Small intestine (tissue), 7 donors: ENCODE measurements around the gene TRIM7. TPM values are rescaled to one million over a fixed set of nuclear protein-coding genes. Genes with fewer than 3 reads are reported as not detected.
A peak's percentile ranks its signal among the peaks of the same experiment; 100 is the strongest.

ENCODE experiments used
- DNase-seq, 2 donors: peaks; one replicate each; pipeline versions ENCODE4 v3.0.0 to v3.0.0-alpha.2; 2013
- FAIRE-seq: peaks from 2 replicates; lab custom pipeline; 2012; peaks lifted over from hg19 to GRCh38; lab: Jason Lieb, UNC
- H3K27ac ChIP-seq, 3 donors: one replicate each; pipeline ENCODE4 v1.5.1; 2013; ENCODE audit warnings: low read length in 2 of 3, mild to moderate bottlenecking in 2 of 3, control low read depth in 1 of 3, inconsistent platforms in 1 of 3, low read depth in 1 of 3, moderate library complexity in 1 of 3
- H3K27me3 ChIP-seq, 3 donors: one replicate each; pipeline ENCODE4 v1.6.1; 2013; ENCODE audit warnings: low read length in 3 of 3, inconsistent platforms in 1 of 3; ENCODE audit not compliant: control insufficient read depth in 3 of 3, insufficient read depth in 3 of 3
- H3K36me3 ChIP-seq, 3 donors: one replicate each; pipeline ENCODE4 v1.6.1; 2013; ENCODE audit warnings: low read length in 3 of 3, inconsistent platforms in 1 of 3, low read depth in 1 of 3, mild to moderate bottlenecking in 1 of 3, moderate library complexity in 1 of 3; ENCODE audit not compliant: control insufficient read depth in 3 of 3, insufficient read depth in 2 of 3
- H3K4me1 ChIP-seq, 3 donors: one replicate each; pipeline ENCODE4 v1.6.1; 2013; ENCODE audit warnings: low read length in 2 of 3, inconsistent platforms in 1 of 3, low read depth in 1 of 3, mild to moderate bottlenecking in 1 of 3, moderate library complexity in 1 of 3; ENCODE audit not compliant: control insufficient read depth in 3 of 3, insufficient read depth in 2 of 3
- H3K4me3 ChIP-seq, 3 donors: one replicate each; pipeline ENCODE4 v1.5.1; 2013; ENCODE audit warnings: low read length in 3 of 3, control low read depth in 1 of 3, inconsistent platforms in 1 of 3, low read depth in 1 of 3, mild to moderate bottlenecking in 1 of 3, moderate library complexity in 1 of 3
- H3K9me3 ChIP-seq, 2 donors: one replicate each; pipeline ENCODE4 v1.6.1; 2013; ENCODE audit warnings: low read depth in 1 of 2, low read length in 1 of 2; ENCODE audit not compliant: control insufficient read depth in 2 of 2, insufficient read depth in 1 of 2
- WGBS, 3 donors: extraction: QIAGEN DNeasy Blood & Tissue Kit; methylation state at CpG; one replicate each; pipeline ENCODE4 v1.1.7; 2013; 5-methylcytosine and 5-hydroxymethylcytosine counted together
- polyA plus RNA-seq, 4 donors: library from polyadenylated mRNA; stranded (reverse) in 3 of 4; unstranded in 1 of 4; fragments of 200-250 nt in 3 of 4; fragments of 120-200 nt in 1 of 4; gene quantifications; one replicate each; pipeline versions ENCODE4 v1.2.1 to v1.2.3, GENCODE V29; 2013
- donor health status: healthy with polysubstance abuse.
- donor health status: control.
- donor health status: control.
- donor health status: Bipolar disorder and iron deficiency.
- donor health status: healthy.

The TRIM7 gene
- polyA plus RNA-seq, 4 donors: 0.22 to 2.1 (median 0.89) TPM; not detected in 1

- peak overlapping the region in 2 of 3 donors; percentile 58 to 98 for H3K4me3 ChIP-seq
- peak overlapping the region in 2 of 3 donors; percentile 95 to 97 for H3K27ac ChIP-seq
- H3K36me3 ChIP-seq: peaks cover 0 to 8% (median 0%) of the 10 kb centered on the region in 3 donors
- 67 to 75% (median 67%) methylated on average over 21 to 22 of the region's 22 CpGs for WGBS, 3 donors
- H3K9me3 ChIP-seq: no peaks in the 10 kb centered on the region
- no peak for DNase-seq
- no peak for FAIRE-seq
- H3K27me3 ChIP-seq: peaks cover 0 to 12% (median 0%) of the 10 kb centered on the region in 3 donors
- peaks cover 0 to 17% (median 0%) of the 10 kb centered on the region in 3 donors for H3K4me1 ChIP-seq
These were observed 19.6 kb upstream of the TRIM7 start for GRCh38 chr5:181224390-181225229.

GRCh38 chr5:181223729-181224389 is 18.9 kb upstream of the TRIM7 start:
- H3K4me1 ChIP-seq: peaks cover 0 to 20% (median 0%) of the 10 kb centered on the region in 3 donors
- peak overlapping the region; percentile 58 to 98 (median 69) for H3K4me3 ChIP-seq
- H3K36me3 ChIP-seq: peaks cover 0 to 6% (median 0%) of the 10 kb centered on the region in 3 donors
- H3K27me3 ChIP-seq: peaks cover 0 to 17% (median 0%) of the 10 kb centered on the region in 3 donors
- WGBS, 3 donors: 1 to 3% (median 1%) methylated on average over 27 to 31 of the region's 31 CpGs
- H3K27ac ChIP-seq: peak overlapping the region; percentile 77 to 97 (median 95)
- DNase-seq: no peak
- H3K9me3 ChIP-seq: no peaks in the 10 kb centered on the region
- no peak for FAIRE-seq

GRCh38 chr5:181223058-181223728 is 18.2 kb upstream of the TRIM7 start, which contains the start of gene TRIM41:
Gene TRIM41, plus strand, starts transcription at chr5:181223281. Its CDS starts 719 bp downstream, at chr5:181224000.
- Histone ChIP-seq H3K4me1 (peaks cover 0 to 20% (median 0%) of the 10 kb centered on the region in 3 donors), H3K36me3 (peaks cover 0 to 6% (median 0%) of the 10 kb centered on the region in 3 donors), H3K9me3 (no peaks in the 10 kb centered on the region), H3K27me3 (peaks cover 0 to 17% (median 0%) of the 10 kb centered on the region in 3 donors), H3K4me3 (peak within 1 kb of the TSS; percentile 58 to 98 (median 69)), H3K27ac (peak within 1 kb of the TSS; percentile 77 to 97 (median 95))
- 0 to 1% (median 0%) methylated on average over 54 to 59 of the region's 59 CpGs for WGBS, 3 donors
- FAIRE-seq (no peak), DNase-seq (peak; percentile 99)

- Histone ChIP-seq H3K27ac (peak overlapping the region; percentile 77 to 97 (median 95)), H3K4me1 (peaks cover 0 to 24% (median 0%) of the 10 kb centered on the region in 3 donors), H3K4me3 (peak overlapping the region; percentile 37 to 98 (median 58)), H3K36me3 (peaks cover 0 to 5% (median 0%) of the 10 kb centered on the region in 3 donors), H3K9me3 (no peaks in the 10 kb centered on the region), H3K27me3 (peaks cover 0 to 19% (median 0%) of the 10 kb centered on the region in 3 donors)
- no peak for FAIRE-seq
- DNase-seq: peak in 1 of 2 donors; percentile 41
- 0% methylated on average over 18 of the region's 18 CpGs for WGBS, 3 donors
These were observed 17.6 kb upstream of the TRIM7 start for GRCh38 chr5:181222630-181223057.

GRCh38 chr5:181221792-181222629 is 17.0 kb upstream of the TRIM7 start:
- Histone ChIP-seq H3K4me1 (peaks cover 0 to 30% (median 0%) of the 10 kb centered on the region in 3 donors), H3K36me3 (no peaks in the 10 kb centered on the region), H3K27me3 (peaks cover 0 to 26% (median 0%) of the 10 kb centered on the region in 3 donors), H3K9me3 (no peaks in the 10 kb centered on the region), H3K4me3 (peak overlapping the region; percentile 37 to 98 (median 58)), H3K27ac (peak overlapping the region; percentile 77 to 97 (median 95))
- WGBS, 3 donors: 3 to 5% (median 4%) methylated on average over 50 of the region's 50 CpGs
- DNase-seq (peak; percentile 92 to 96), FAIRE-seq (no peak)

GRCh38 chr5:181221105-181221791 is 16.3 kb upstream of the TRIM7 start:
- H3K4me3 ChIP-seq: peak overlapping the region in 1 of 3 donors; percentile 98
- peak in 1 of 2 donors; percentile 53 for DNase-seq
- H3K36me3 ChIP-seq: no peaks in the 10 kb centered on the region
- peaks cover 0 to 35% (median 2%) of the 10 kb centered on the region in 3 donors for H3K4me1 ChIP-seq
- H3K27ac ChIP-seq: peak overlapping the region in 1 of 3 donors; percentile 97
- no peaks in the 10 kb centered on the region for H3K9me3 ChIP-seq
- H3K27me3 ChIP-seq: peaks cover 0 to 32% (median 0%) of the 10 kb centered on the region in 3 donors
- no peak for FAIRE-seq
- 49 to 70% (median 53%) methylated on average over 27 of the region's 27 CpGs for WGBS, 3 donors

- no peaks in the 10 kb centered on the region for H3K9me3 ChIP-seq
- 89 to 96% (median 90%) methylated on average over 10 of the region's 10 CpGs for WGBS, 3 donors
- H3K36me3 ChIP-seq: no peaks in the 10 kb centered on the region
- DNase-seq (no peak), FAIRE-seq (no peak)
- no peak overlapping the region for H3K4me3 ChIP-seq
- H3K27me3 ChIP-seq: peaks cover 0 to 37% (median 0%) of the 10 kb centered on the region in 3 donors
- H3K4me1 ChIP-seq: peaks cover 0 to 35% (median 3%) of the 10 kb centered on the region in 3 donors
- no peak overlapping the region for H3K27ac ChIP-seq
These were observed 15.2 kb upstream of the TRIM7 start for GRCh38 chr5:181220178-181220515.
